Panc1 (cell line): ENCODE data around the gene JPH3. TPM values are rescaled to one million over a fixed set of nuclear protein-coding genes. Genes with fewer than 3 reads are reported as not detected.

Experiments
- ATAC-seq: fragments of 200-7000 bp; cut with Tn5 transposase; 2 replicates; pipeline ENCODE4 v1.9.1; 2020; ENCODE audit warnings: mild to moderate bottlenecking, moderate library complexity
- BruUV-seq: library from RNA; stranded (reverse); fragments of 400-500 nt; replicated peaks from 2 replicates; lab custom pipeline; 2021; lab: Mats Ljungman, UMichigan
- CTCF ChIA-PET: fragments of 300-600 bp; sonication (Branson Sonifier 250); formaldehyde crosslinking; loops from one replicate; lab custom pipeline; 2022; ENCODE audit warnings: antibody characterized with exemption; lab: Charles Lee
- POLR2A ChIA-PET: fragments of 300-600 bp; sonication (Branson Sonifier 250); formaldehyde crosslinking; loops from one replicate; lab custom pipeline; 2022; ENCODE audit warnings: antibody characterized with exemption; lab: Charles Lee
- DNase-seq: peaks from one replicate; pipeline ENCODE4 v3.0.0-alpha.2; 2010; ENCODE audit warnings: low read depth, low spot score
- H3K27ac ChIP-seq: 2 replicates; pipeline ENCODE4 v1.5.1; 2011; ENCODE audit warnings: mild to moderate bottlenecking, low read length, inconsistent platforms
- H3K27me3 ChIP-seq: fragments of 200-500 bp; sonication (Bioruptor generic); 2 replicates; pipeline ENCODE4 v1.6.0; 2014; ENCODE audit warnings: low read length, inconsistent platforms; ENCODE audit not compliant: control insufficient read depth, insufficient read depth
- H3K36me3 ChIP-seq: fragments of 200-500 bp; sonication (Bioruptor generic); 2 replicates; pipeline ENCODE4 v1.5.1; 2014; ENCODE audit warnings: inconsistent platforms, mild to moderate bottlenecking, low read length, moderate library complexity; ENCODE audit not compliant: control insufficient read depth, insufficient read depth
- H3K4me1 ChIP-seq: 2 replicates; pipeline ENCODE4 v1.5.1; 2011; ENCODE audit warnings: inconsistent platforms, mild to moderate bottlenecking, low read length, moderate library complexity; ENCODE audit not compliant: control insufficient read depth, insufficient read depth
- H3K4me3 ChIP-seq, 2 experiments: 2 replicates each; pipeline ENCODE4 v1.5.1; 2011 to 2012; ENCODE audit warnings: low read depth in 2 of 2, low read length in 2 of 2, mild to moderate bottlenecking in 2 of 2, inconsistent platforms in 1 of 2, moderate library complexity in 1 of 2
- H3K9me3 ChIP-seq: fragments of 200-500 bp; sonication (Bioruptor generic); 2 replicates; pipeline ENCODE4 v1.5.1; 2014; ENCODE audit warnings: low read depth, mild to moderate bottlenecking, inconsistent platforms, low read length, moderate library complexity; ENCODE audit not compliant: control insufficient read depth, insufficient read depth
- CTCF ChIP-seq: fragments of 450-650 bp; IDR thresholded peaks from 2 replicates; pipeline ENCODE4 v1.5.1; 2017; ENCODE audit warnings: mild to moderate bottlenecking
- POLR2AphosphoS5 ChIP-seq: IDR thresholded peaks from 2 replicates; pipeline ENCODE4 v1.6.1; 2012; ENCODE audit warnings: mild to moderate bottlenecking, low read depth, low read length, moderate library complexity
- REST ChIP-seq, 2 experiments: IDR thresholded peaks; 2 replicates each; pipeline ENCODE4 v1.6.1; 2011 to 2012; ENCODE audit warnings: low read depth in 2 of 2, control low read depth in 1 of 2, low read length in 1 of 2, mild to moderate bottlenecking in 1 of 2, moderate library complexity in 1 of 2; ENCODE audit not compliant: insufficient read depth in 1 of 2
- SIN3A ChIP-seq: IDR thresholded peaks from 2 replicates; pipeline ENCODE4 v1.6.1; 2012; ENCODE audit warnings: low read depth, mild to moderate bottlenecking, low read length, moderate library complexity, borderline replicate concordance; ENCODE audit not compliant: insufficient read depth
- TCF7L2 ChIP-seq: IDR thresholded peaks from 2 replicates; pipeline ENCODE4 v1.6.1; 2011; ENCODE audit warnings: mild to moderate bottlenecking, low read depth, low read length, inconsistent platforms
- in situ Hi-C: cut with HindIII; loops from 2 replicates; pipeline ENCODE4 v1.10.0; 2016; ENCODE audit warnings: low sequenced_read_pairs, low pct_unique_long_range_greater_than_20kb
- intact Hi-C: fragments of 100-400 bp; cut with micrococcal nuclease; formaldehyde crosslinking; loops from one replicate; pipeline ENCODE4 v1.10.0; 2022; ENCODE audit not compliant: unreplicated experiment
- total RNA-seq: library from RNA; stranded (reverse); gene quantifications from one replicate; pipeline ENCODE4 v1.2.1, GENCODE V29; 2021; ENCODE audit not compliant: unreplicated experiment

The JPH3 gene
- total RNA-seq, 1 experiment from 2014 or later, result 1.2 TPM

DNA sequence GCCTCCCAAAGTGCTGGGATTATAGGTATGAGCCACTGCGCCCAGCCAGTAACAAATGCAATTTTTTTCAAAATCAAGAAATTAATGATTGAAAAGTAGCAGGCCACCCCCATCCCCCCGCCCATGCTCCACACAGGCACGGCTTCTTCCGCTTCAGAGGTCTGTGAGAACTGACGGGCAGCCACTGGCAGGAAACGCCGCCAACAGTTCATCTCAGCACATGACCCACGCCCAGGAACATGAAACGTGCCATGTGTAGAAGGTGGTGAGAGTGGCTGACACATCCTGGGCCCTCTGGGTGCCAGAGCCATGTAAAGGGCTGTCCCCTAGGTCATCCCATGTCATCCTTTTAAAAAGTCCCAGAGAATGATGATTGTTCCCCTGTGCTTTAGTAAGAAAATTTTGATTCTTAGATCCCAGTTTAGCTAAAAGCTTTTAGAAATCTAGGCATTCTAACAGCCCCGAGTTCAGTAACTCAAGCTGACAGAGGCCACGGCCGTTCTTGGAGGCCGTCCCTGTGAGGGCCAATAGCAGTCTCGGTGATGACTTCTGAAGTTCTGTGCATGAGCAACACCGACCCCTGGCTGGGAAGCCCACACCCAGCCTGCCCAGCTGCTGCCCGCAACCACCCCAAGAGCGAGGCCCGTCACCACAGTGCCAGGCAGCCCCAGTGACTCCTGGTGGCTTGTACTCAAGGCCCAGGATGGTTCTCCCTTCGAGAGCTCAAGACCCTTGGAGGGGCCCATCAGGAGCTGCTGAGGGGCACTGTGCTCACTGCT is 111.3 kb downstream of the JPH3 start:
- H3K4me1 ChIP-seq, result no peaks in the 10 kb centered on the region
- ATAC-seq (no peak), DNase-seq (no peak)
- ChIA-PET CTCF (no interaction called here), POLR2A (no interaction called here)
- no TSS peak for BruUV-seq
- no peak overlapping the region for H3K4me3 ChIP-seq
- no peak overlapping the region for H3K27ac ChIP-seq
- intact Hi-C loops, result no loop called here
- H3K9me3 ChIP-seq, result no peaks in the 10 kb centered on the region
- no peaks in the 10 kb centered on the region for H3K36me3 ChIP-seq
- TF ChIP-seq REST (IDR thresholded peaks at IDR 0.05; ENCODE audit: insufficient read depth in 1 of 2, low read depth in 2 of 2, low read length in 1 of 2), result no peak
- TF ChIP-seq POLR2AphosphoS5, result no peak
- no peak for TF ChIP-seq CTCF
- TF ChIP-seq SIN3A, result no peak
- TF ChIP-seq TCF7L2, result no peak
- no peaks in the 10 kb centered on the region for H3K27me3 ChIP-seq
- in situ Hi-C loops, result no loop called here

DNA sequence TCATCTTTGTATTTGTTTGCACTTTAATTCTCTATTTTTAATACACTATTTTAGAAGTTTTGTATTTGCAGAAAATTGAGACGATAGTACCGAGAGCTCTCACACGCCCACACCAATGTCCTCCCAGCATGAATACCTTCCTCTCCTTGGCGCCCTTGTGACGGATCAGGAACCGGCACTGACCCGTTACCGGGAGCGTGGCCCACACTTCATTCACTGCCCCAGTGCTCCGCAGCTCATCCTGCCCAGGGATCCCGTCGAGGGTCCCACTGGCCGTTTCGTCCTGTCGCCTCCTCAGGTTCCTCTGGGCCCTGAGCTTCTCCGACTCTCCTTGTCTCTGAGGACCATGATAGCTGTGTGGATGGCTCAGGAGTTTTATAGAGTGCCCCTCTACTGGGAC is 112.9 kb downstream of the JPH3 start:
- H3K4me1 ChIP-seq, result no peaks in the 10 kb centered on the region
- DNase-seq (no peak), ATAC-seq (no peak)
- in situ Hi-C loops (no loop called here), intact Hi-C loops (no loop called here)
- no peaks in the 10 kb centered on the region for H3K27me3 ChIP-seq
- no peaks in the 10 kb centered on the region for H3K36me3 ChIP-seq
- H3K4me3 ChIP-seq, result no peak overlapping the region
- CTCF ChIA-PET, result no interaction called here
- H3K9me3 ChIP-seq, result no peaks in the 10 kb centered on the region
- TF ChIP-seq CTCF (no peak), TCF7L2 (no peak), SIN3A (no peak), REST (IDR thresholded peaks at IDR 0.05; ENCODE audit: insufficient read depth in 1 of 2, low read depth in 2 of 2, low read length in 1 of 2) (no peak), POLR2AphosphoS5 (no peak)
- POLR2A ChIA-PET, result no interaction called here
- no peak overlapping the region for H3K27ac ChIP-seq
- BruUV-seq, result no TSS peak
